Kidney epithelial cell (primary cell): ENCODE results near the gene MYBPC2. TPM values are rescaled to one million over a fixed set of nuclear protein-coding genes. Genes with fewer than 3 reads are reported as not detected.

Source experiments
- DNase-seq: peaks from one replicate; pipeline ENCODE4 v3.0.0-alpha.2; 2010; ENCODE audit warnings: low read depth
- H3K27me3 ChIP-seq: 2 replicates; pipeline ENCODE4 v1.6.0; 2011; ENCODE audit warnings: low read length; ENCODE audit not compliant: control insufficient read depth, insufficient read depth
- H3K36me3 ChIP-seq: 2 replicates; pipeline ENCODE4 v1.5.1; 2011; ENCODE audit warnings: low read length; ENCODE audit not compliant: control insufficient read depth, insufficient read depth
- H3K4me3 ChIP-seq: 2 replicates; pipeline ENCODE4 v1.5.1; 2011; ENCODE audit warnings: low read depth, mild to moderate bottlenecking, control low read depth, low read length
- total RNA-seq: library from RNA; depleted of rRNA; stranded (reverse); fragments of >200 nt; gene quantifications from 2 replicates; pipeline ENCODE4 v1.2.3, GENCODE V29; 2015
- TF ChIP-seq, protein P1 (sequence below): IDR thresholded peaks from 2 replicates; pipeline ENCODE4 v1.5.1; 2011; ENCODE audit warnings: mild to moderate bottlenecking, moderate library complexity, low read length, control low read depth, inconsistent platforms; ENCODE audit not compliant: insufficient read depth, poor library complexity, severe bottlenecking

Gene MYBPC2
- total RNA-seq, 1 donor from 2014 or later, result 0.21 TPM

DNA sequence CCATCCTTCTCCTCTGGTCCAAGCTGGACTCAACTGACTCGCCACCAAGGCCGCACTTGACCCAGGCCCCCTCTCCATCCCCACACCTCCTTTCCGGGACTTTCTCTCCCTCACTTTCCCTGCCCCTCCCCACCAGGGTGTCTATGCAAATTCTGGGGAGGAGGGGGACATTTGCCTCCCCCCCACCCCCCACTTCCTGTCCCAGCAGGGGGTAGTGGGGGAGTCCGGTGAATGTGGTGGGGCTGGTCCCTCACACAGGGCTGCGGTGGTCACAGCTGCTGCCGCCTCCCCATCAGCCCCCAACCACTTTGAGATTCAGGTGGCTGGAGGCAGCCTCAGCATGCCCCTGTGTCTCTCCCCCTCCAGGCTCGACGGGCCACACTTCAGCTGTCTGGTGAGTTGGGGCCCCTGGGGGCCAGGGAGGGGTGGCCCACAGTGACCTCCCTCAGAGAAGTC, 13.1 kb upstream of the MYBPC2 start:
- Histone ChIP-seq H3K36me3 (no peaks in the 10 kb centered on the region), H3K27me3 (peaks cover 23% of the 10 kb centered on the region), H3K4me3 (no peak overlapping the region)
- TF ChIP-seq, protein P1, sequence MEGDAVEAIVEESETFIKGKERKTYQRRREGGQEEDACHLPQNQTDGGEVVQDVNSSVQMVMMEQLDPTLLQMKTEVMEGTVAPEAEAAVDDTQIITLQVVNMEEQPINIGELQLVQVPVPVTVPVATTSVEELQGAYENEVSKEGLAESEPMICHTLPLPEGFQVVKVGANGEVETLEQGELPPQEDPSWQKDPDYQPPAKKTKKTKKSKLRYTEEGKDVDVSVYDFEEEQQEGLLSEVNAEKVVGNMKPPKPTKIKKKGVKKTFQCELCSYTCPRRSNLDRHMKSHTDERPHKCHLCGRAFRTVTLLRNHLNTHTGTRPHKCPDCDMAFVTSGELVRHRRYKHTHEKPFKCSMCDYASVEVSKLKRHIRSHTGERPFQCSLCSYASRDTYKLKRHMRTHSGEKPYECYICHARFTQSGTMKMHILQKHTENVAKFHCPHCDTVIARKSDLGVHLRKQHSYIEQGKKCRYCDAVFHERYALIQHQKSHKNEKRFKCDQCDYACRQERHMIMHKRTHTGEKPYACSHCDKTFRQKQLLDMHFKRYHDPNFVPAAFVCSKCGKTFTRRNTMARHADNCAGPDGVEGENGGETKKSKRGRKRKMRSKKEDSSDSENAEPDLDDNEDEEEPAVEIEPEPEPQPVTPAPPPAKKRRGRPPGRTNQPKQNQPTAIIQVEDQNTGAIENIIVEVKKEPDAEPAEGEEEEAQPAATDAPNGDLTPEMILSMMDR, result no peak
- DNase-seq, result no peak

DNA sequence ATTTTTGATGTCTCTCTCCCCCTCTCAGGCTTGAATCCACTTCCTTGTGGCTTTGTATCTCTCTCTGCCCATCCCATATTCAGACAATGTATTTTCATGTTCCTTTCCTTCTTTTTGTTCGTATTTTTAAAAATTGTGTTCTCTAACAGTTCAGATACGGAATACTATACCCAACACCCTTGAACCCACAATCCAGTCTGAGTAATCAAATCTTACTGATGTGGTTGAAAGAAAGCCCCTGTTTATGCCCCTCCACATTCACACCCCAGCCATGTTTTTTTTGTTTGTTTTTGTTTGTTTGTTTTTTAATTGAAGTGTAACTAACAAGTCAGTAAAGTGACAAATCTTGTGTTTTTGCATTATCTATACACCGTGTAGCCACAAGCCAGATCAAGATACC, 12.6 kb upstream of the MYBPC2 start:
- no peak for DNase-seq
- Histone ChIP-seq H3K4me3 (no peak overlapping the region), H3K36me3 (no peaks in the 10 kb centered on the region), H3K27me3 (peaks cover 23% of the 10 kb centered on the region)
- TF ChIP-seq, protein P1, result no peak

- H3K4me3 ChIP-seq, result no peak overlapping the region
- H3K36me3 ChIP-seq, result no peaks in the 10 kb centered on the region
- TF ChIP-seq, protein P1, result no peak
- peaks cover 23% of the 10 kb centered on the region for H3K27me3 ChIP-seq
- no peak for DNase-seq
Measured at GRCh38 chr19:50420808-50421207, 11.9 kb upstream of the MYBPC2 start.

GRCh38 chr19:50422397-50423278, 10.1 kb upstream of the MYBPC2 start:
- H3K4me3 ChIP-seq, result no peak overlapping the region
- TF ChIP-seq, protein P1, result no peak
- peaks cover 23% of the 10 kb centered on the region for H3K27me3 ChIP-seq
- no peaks in the 10 kb centered on the region for H3K36me3 ChIP-seq
- DNase-seq, result no peak

GRCh38 chr19:50423279-50424113, 9.2 kb upstream of the MYBPC2 start:
- TF ChIP-seq, protein P1, result no peak

More at GRCh38 chr19:50423279-50424113, 9.2 kb upstream of the MYBPC2 start:
- Histone ChIP-seq H3K4me3 (no peak overlapping the region), H3K27me3 (peaks cover 22% of the 10 kb centered on the region), H3K36me3 (no peaks in the 10 kb centered on the region)
- DNase-seq, result no peak
